HEK293 (cell line): ENCODE measurements around the gene C16orf46.

Source experiments
- CTCF ChIA-PET: fragments of 350-600 bp; formaldehyde crosslinking; extraction: SDS; loops from one replicate; lab custom pipeline; 2021; ENCODE audit warnings: antibody characterized with exemption; lab: Yijun Ruan, JAX
- POLR2A ChIA-PET: fragments of 300-600 bp; formaldehyde crosslinking; extraction: SDS; loops from one replicate; lab custom pipeline; 2020; ENCODE audit warnings: antibody characterized with exemption, inconsistent platforms; lab: Yijun Ruan, JAX
- H3K27ac ChIP-seq: fragments of 200-500 bp; sonication (Bioruptor generic); 2 replicates; pipeline ENCODE4 v1.5.1; 2014; ENCODE audit warnings: low read depth, low read length, control low read depth, inconsistent platforms; ENCODE audit errors: extremely low read depth
- H3K36me3 ChIP-seq, 2 experiments: fragments of 200-500 bp in 1 of 2; sonication (Bioruptor generic) in 1 of 2; 1 replicate in 1 of 2; 2 replicates in 1 of 2; pipeline ENCODE4 v1.5.1; 2014 to 2017; ENCODE audit warnings: inconsistent platforms in 2 of 2, low read length in 2 of 2; ENCODE audit not compliant: control insufficient read depth in 2 of 2, insufficient read depth in 1 of 2
- H3K4me1 ChIP-seq: fragments of 200-500 bp; sonication (Bioruptor generic); 2 replicates; pipeline ENCODE4 v1.5.1; 2014; ENCODE audit warnings: mild to moderate bottlenecking, low read length, inconsistent platforms; ENCODE audit not compliant: control insufficient read depth, insufficient read depth
- H3K4me3 ChIP-seq: 2 replicates; pipeline ENCODE4 v1.5.1; 2011; ENCODE audit warnings: low read depth, mild to moderate bottlenecking, control low read depth, low read length, moderate library complexity
- H3K9me3 ChIP-seq: fragments of 200-500 bp; sonication (Bioruptor generic); 2 replicates; pipeline ENCODE4 v1.5.1; 2014; ENCODE audit warnings: low read depth, low read length, inconsistent platforms; ENCODE audit not compliant: control insufficient read depth, insufficient read depth
- EGR2 ChIP-seq: fragments of 450-650 bp; formaldehyde crosslinking; IDR thresholded peaks from 2 replicates; pipeline ENCODE4 v1.5.1; 2016; ENCODE audit warnings: low read depth, missing biosample characterization, missing genetic modification characterization
- GLIS2 ChIP-seq: fragments of 450-650 bp; formaldehyde crosslinking; IDR thresholded peaks from 2 replicates; pipeline ENCODE4 v1.5.1; 2016; ENCODE audit warnings: missing biosample characterization, missing genetic modification characterization
- KLF7 ChIP-seq: fragments of 450-650 bp; formaldehyde crosslinking; IDR thresholded peaks from 2 replicates; pipeline ENCODE4 v1.5.1; 2016; ENCODE audit warnings: missing biosample characterization, missing genetic modification characterization, borderline replicate concordance
- SCRT2 ChIP-seq: fragments of 450-650 bp; formaldehyde crosslinking; IDR thresholded peaks from 2 replicates; pipeline ENCODE4 v1.5.1; 2016; ENCODE audit warnings: missing biosample characterization, missing genetic modification characterization
- ZBTB48 ChIP-seq: fragments of 450-650 bp; formaldehyde crosslinking; IDR thresholded peaks from 2 replicates; pipeline ENCODE4 v1.5.1; 2016; ENCODE audit warnings: missing biosample characterization, missing genetic modification characterization
- ZFP69B ChIP-seq: fragments of 450-650 bp; formaldehyde crosslinking; IDR thresholded peaks from 2 replicates; pipeline ENCODE4 v1.5.1; 2016; ENCODE audit warnings: missing biosample characterization, missing genetic modification characterization
- ZNF10 ChIP-seq: fragments of 450-650 bp; formaldehyde crosslinking; IDR thresholded peaks from 2 replicates; pipeline ENCODE4 v1.5.1; 2017; ENCODE audit warnings: missing biosample characterization, missing genetic modification characterization
- ZNF121 ChIP-seq: fragments of 450-650 bp; formaldehyde crosslinking; IDR thresholded peaks from 2 replicates; pipeline ENCODE4 v1.5.1; 2016; ENCODE audit warnings: missing biosample characterization, missing genetic modification characterization
- ZNF140 ChIP-seq: fragments of 450-650 bp; formaldehyde crosslinking; IDR thresholded peaks from 2 replicates; pipeline ENCODE4 v1.5.1; 2016; ENCODE audit warnings: missing biosample characterization, missing genetic modification characterization
- ZNF16 ChIP-seq: fragments of 450-650 bp; formaldehyde crosslinking; IDR thresholded peaks from 2 replicates; pipeline ENCODE4 v1.5.1; 2016; ENCODE audit warnings: low read depth, missing biosample characterization, missing genetic modification characterization
- ZNF174 ChIP-seq: fragments of 450-650 bp; formaldehyde crosslinking; IDR thresholded peaks from 2 replicates; pipeline ENCODE4 v1.5.0; 2017; ENCODE audit warnings: missing biosample characterization, mild to moderate bottlenecking, missing genetic modification characterization
- ZNF184 ChIP-seq: fragments of 450-650 bp; IDR thresholded peaks from 2 replicates; pipeline ENCODE4 v1.5.1; 2018; ENCODE audit warnings: missing biosample characterization, mild to moderate bottlenecking, missing genetic modification characterization
- ZNF221 ChIP-seq: fragments of 450-650 bp; formaldehyde crosslinking; IDR thresholded peaks from 2 replicates; pipeline ENCODE4 v1.5.1; 2017; ENCODE audit warnings: missing biosample characterization, missing genetic modification characterization, borderline replicate concordance
- ZNF239 ChIP-seq: fragments of 450-650 bp; formaldehyde crosslinking; IDR thresholded peaks from 2 replicates; pipeline ENCODE4 v1.5.1; 2016; ENCODE audit warnings: missing biosample characterization, missing genetic modification characterization
- ZNF302 ChIP-seq: fragments of 450-650 bp; formaldehyde crosslinking; IDR thresholded peaks from 2 replicates; pipeline ENCODE4 v1.5.1; 2016; ENCODE audit warnings: missing biosample characterization, missing genetic modification characterization, low read depth
- ZNF354C ChIP-seq: fragments of 450-650 bp; formaldehyde crosslinking; IDR thresholded peaks from 2 replicates; pipeline ENCODE4 v1.5.1; 2016; ENCODE audit warnings: missing biosample characterization, missing genetic modification characterization, low read depth, borderline replicate concordance
- ZNF514 ChIP-seq: fragments of 450-650 bp; formaldehyde crosslinking; IDR thresholded peaks from 2 replicates; pipeline ENCODE4 v1.5.1; 2016; ENCODE audit warnings: missing biosample characterization, missing genetic modification characterization
- ZNF76 ChIP-seq: fragments of 450-650 bp; formaldehyde crosslinking; IDR thresholded peaks from 2 replicates; pipeline ENCODE4; 2016; ENCODE audit warnings: low read depth, missing biosample characterization, missing genetic modification characterization, borderline replicate concordance
- ZSCAN18 ChIP-seq: fragments of 450-650 bp; formaldehyde crosslinking; IDR thresholded peaks from 2 replicates; pipeline ENCODE4 v1.5.1; 2016; ENCODE audit warnings: missing biosample characterization, missing genetic modification characterization
- ZSCAN23 ChIP-seq: fragments of 450-650 bp; formaldehyde crosslinking; IDR thresholded peaks from 2 replicates; pipeline ENCODE4 v1.5.1; 2016; ENCODE audit warnings: missing biosample characterization, missing genetic modification characterization
- ZSCAN30 ChIP-seq: fragments of 450-650 bp; IDR thresholded peaks from 2 replicates; pipeline ENCODE4 v1.5.1; 2018; ENCODE audit warnings: missing biosample characterization, mild to moderate bottlenecking, missing genetic modification characterization, moderate library complexity
- TF ChIP-seq, protein P1 (sequence below): fragments of 450-650 bp; formaldehyde crosslinking; IDR thresholded peaks from 2 replicates; pipeline ENCODE4 v1.5.1; 2016; ENCODE audit warnings: missing biosample characterization, missing genetic modification characterization, low read depth
- TF ChIP-seq, protein P2 (sequence below): fragments of 450-650 bp; formaldehyde crosslinking; IDR thresholded peaks from 2 replicates; pipeline ENCODE4 v1.5.1; 2016; ENCODE audit warnings: missing biosample characterization, missing genetic modification characterization
- TF ChIP-seq, protein P3 (sequence below): fragments of 450-650 bp; formaldehyde crosslinking; IDR thresholded peaks from 2 replicates; pipeline ENCODE4 v1.5.1; 2016; ENCODE audit warnings: missing biosample characterization, missing genetic modification characterization

The C16orf46 gene

DNA sequence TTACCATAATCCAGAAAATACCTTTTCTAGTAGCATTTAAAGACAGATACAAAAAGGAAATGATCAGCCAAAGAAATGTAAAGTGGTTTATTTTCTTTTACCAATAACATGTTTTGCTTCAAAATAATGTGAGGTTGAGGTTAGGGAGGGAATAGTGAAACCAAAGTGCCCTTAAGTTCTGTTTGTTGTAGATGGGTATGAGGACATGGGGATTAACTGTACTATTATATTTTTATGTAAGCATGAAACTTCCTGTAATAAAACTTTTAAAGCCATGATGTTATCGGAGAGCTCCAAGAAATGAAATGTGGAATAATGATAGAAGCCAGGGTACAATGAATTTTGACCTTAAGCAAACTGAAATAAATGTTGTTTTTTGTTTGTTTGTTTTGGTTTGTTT is 9.9 kb downstream of the C16orf46 start:
- Histone ChIP-seq H3K36me3 (no peaks in the 10 kb centered on the region), H3K4me3 (no peak overlapping the region), H3K9me3 (no peaks in the 10 kb centered on the region), H3K27ac (no peak overlapping the region), H3K4me1 (no peaks in the 10 kb centered on the region)
- ChIA-PET CTCF (no interaction called here), POLR2A (no interaction called here)
- TF ChIP-seq GLIS2 (no peak), EGR2 (tag by site-specific recombination) (no peak), ZNF140 (tag by site-specific recombination) (no peak), ZSCAN30 (tag by site-specific recombination) (no peak), ZSCAN23 (no peak), KLF7 (no peak), ZNF76 (tag by site-specific recombination) (no peak), ZNF239 (tag by site-specific recombination) (no peak), ZNF10 (tag by site-specific recombination) (no peak), ZSCAN18 (tag by site-specific recombination) (no peak), ZBTB48 (tag by site-specific recombination) (no peak), ZNF514 (tag by site-specific recombination) (no peak), ZNF354C (no peak), ZNF302 (no peak), ZNF121 (tag by site-specific recombination) (no peak)
- TF ChIP-seq, protein P1, sequence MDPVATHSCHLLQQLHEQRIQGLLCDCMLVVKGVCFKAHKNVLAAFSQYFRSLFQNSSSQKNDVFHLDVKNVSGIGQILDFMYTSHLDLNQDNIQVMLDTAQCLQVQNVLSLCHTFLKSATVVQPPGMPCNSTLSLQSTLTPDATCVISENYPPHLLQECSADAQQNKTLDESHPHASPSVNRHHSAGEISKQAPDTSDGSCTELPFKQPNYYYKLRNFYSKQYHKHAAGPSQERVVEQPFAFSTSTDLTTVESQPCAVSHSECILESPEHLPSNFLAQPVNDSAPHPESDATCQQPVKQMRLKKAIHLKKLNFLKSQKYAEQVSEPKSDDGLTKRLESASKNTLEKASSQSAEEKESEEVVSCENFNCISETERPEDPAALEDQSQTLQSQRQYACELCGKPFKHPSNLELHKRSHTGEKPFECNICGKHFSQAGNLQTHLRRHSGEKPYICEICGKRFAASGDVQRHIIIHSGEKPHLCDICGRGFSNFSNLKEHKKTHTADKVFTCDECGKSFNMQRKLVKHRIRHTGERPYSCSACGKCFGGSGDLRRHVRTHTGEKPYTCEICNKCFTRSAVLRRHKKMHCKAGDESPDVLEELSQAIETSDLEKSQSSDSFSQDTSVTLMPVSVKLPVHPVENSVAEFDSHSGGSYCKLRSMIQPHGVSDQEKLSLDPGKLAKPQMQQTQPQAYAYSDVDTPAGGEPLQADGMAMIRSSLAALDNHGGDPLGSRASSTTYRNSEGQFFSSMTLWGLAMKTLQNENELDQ (tag by site-specific recombination), result no peak
- TF ChIP-seq, protein P2, sequence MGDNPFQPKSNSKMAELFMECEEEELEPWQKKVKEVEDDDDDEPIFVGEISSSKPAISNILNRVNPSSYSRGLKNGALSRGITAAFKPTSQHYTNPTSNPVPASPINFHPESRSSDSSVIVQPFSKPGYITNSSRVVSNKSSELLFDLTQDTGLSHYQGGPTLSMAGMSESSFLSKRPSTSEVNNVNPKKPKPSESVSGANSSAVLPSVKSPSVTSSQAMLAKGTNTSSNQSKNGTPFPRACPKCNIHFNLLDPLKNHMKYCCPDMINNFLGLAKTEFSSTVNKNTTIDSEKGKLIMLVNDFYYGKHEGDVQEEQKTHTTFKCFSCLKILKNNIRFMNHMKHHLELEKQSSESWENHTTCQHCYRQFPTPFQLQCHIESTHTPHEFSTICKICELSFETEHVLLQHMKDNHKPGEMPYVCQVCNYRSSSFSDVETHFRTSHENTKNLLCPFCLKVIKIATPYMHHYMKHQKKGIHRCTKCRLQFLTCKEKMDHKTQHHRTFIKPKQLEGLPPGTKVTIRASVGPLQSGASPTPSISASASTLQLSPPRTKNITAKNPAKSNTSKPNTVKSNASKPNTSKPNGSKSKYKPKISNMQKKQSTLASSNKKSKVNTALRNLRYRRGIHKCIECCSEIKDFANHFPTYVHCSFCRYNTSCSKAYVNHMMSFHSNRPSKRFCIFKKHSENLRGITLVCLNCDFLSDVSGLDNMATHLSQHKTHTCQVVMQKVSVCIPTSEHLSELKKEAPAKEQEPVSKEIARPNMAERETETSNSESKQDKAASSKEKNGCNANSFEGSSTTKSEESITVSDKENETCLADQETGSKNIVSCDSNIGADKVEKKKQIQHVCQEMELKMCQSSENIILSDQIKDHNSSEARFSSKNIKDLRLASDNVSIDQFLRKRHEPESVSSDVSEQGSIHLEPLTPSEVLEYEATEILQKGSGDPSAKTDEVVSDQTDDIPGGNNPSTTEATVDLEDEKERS (tag by site-specific recombination), result no peak
- TF ChIP-seq, protein P3, sequence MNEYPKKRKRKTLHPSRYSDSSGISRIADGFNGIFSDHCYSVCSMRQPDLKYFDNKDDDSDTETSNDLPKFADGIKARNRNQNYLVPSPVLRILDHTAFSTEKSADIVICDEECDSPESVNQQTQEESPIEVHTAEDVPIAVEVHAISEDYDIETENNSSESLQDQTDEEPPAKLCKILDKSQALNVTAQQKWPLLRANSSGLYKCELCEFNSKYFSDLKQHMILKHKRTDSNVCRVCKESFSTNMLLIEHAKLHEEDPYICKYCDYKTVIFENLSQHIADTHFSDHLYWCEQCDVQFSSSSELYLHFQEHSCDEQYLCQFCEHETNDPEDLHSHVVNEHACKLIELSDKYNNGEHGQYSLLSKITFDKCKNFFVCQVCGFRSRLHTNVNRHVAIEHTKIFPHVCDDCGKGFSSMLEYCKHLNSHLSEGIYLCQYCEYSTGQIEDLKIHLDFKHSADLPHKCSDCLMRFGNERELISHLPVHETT (tag by site-specific recombination), result no peak

DNA sequence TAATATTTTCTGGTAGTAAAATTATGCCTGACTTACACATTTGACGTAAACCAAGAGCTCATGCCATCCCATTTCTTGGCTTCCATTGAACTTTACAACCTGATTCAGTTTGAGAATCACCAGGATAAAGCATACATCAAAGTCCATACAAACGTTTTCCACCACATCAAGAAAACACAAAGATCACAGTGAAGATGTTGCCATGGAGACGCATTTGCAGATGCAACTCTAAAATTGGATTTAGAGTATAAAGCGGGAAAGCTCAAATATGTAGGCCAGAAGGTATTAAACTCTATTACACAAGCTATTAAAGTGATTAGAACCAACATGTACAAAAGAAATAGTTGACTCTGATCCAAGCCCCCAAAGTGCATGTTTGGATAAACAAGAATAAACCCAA is 10.4 kb downstream of the C16orf46 start:
- no peaks in the 10 kb centered on the region for H3K4me1 ChIP-seq
- H3K4me3 ChIP-seq, result no peak overlapping the region
- H3K27ac ChIP-seq, result no peak overlapping the region
- CTCF ChIA-PET, result interaction anchor here (0.6 kb wide), 1 partner anchor 78 kb away, joined by 5 read pairs; no protein-coding TSS in a partner anchor
- no peak for TF ChIP-seq ZNF239 (tag by site-specific recombination)
- TF ChIP-seq ZNF174, result no peak
- no peak for TF ChIP-seq SCRT2
- no peak for TF ChIP-seq ZFP69B (tag by site-specific recombination)
- no peak for TF ChIP-seq ZNF184 (tag by site-specific recombination)
- TF ChIP-seq ZNF16, result no peak
- no peak for TF ChIP-seq ZNF221 (tag by site-specific recombination)
- no peaks in the 10 kb centered on the region for H3K36me3 ChIP-seq
- H3K9me3 ChIP-seq, result no peaks in the 10 kb centered on the region
- POLR2A ChIA-PET, result interaction anchor here (1.1 kb wide), 1 partner anchor 10 kb away, joined by 3 read pairs; the partner anchor contains the start of gene C16orf46
